ENCODE data around the gene PTPN4. TPM values are rescaled to one million over a fixed set of nuclear protein-coding genes. Genes with fewer than 3 reads are reported as not detected.

The PTPN4 gene
- total and polyA plus RNA-seq, 10 of the 15 experiments (the other 5 are each of a cell fraction or from before 2014, with no cell fraction given) = 5.0 to 29.7 (median 23.7) TPM

DNA sequence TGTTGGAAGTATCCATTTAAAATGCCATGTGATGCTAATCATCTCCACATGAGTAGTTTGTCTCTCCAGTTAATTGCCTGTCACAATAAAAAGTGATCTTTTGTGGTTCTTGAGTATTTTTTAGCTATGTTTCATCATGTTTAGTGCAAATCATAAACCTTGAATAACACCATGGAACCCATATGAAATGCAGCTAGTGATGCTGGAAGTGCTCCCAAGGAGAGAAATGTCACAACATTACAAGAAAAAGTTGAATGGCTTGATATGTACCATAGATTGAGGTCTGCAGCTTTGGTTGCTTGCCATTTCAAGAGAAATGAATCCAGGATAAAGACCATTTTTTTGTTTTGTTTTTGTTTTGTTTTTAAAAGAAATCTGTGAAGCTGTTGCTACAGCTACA lies 14.3 kb downstream of the PTPN4 start:
- BruUV-seq (replicated peaks) = no TSS peak
- TF ChIP-seq, protein P1, sequence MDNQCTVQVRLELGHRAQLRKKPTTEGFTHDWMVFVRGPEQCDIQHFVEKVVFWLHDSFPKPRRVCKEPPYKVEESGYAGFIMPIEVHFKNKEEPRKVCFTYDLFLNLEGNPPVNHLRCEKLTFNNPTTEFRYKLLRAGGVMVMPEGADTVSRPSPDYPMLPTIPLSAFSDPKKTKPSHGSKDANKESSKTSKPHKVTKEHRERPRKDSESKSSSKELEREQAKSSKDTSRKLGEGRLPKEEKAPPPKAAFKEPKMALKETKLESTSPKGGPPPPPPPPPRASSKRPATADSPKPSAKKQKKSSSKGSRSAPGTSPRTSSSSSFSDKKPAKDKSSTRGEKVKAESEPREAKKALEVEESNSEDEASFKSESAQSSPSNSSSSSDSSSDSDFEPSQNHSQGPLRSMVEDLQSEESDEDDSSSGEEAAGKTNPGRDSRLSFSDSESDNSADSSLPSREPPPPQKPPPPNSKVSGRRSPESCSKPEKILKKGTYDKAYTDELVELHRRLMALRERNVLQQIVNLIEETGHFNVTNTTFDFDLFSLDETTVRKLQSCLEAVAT (IDR thresholded peaks at IDR 0.05) = no peak
- Histone ChIP-seq H2AFZ (ENCODE audit: control insufficient read depth, low read depth, low read length) (no peak overlapping the region), H3K9me3 (replicated peaks; ENCODE audit: control insufficient read depth, insufficient read depth, low read length) (no peaks in the 10 kb centered on the region; the same call in 2 of the 3 replicates), H3K36me3 (ENCODE audit: control insufficient read depth in 2 of 2, insufficient read depth in 2 of 2, low read length in 1 of 2) (no peaks in the 10 kb centered on the region), H3K9ac (ENCODE audit: control insufficient read depth, insufficient read depth, low read length) (no peak overlapping the region), H3K4me2 (ENCODE audit: control insufficient read depth, insufficient read depth) (no peak overlapping the region), H3K4me1 (ENCODE audit: control insufficient read depth, insufficient read depth, low read length) (no peaks in the 10 kb centered on the region), H3K27me3 (replicated peaks in 1 of 2; ENCODE audit: control insufficient read depth in 2 of 2, insufficient read depth in 2 of 2, low read length in 1 of 2) (no peaks in the 10 kb centered on the region), H3K4me3 (no peak overlapping the region), H3K79me2 (ENCODE audit: control insufficient read depth, insufficient read depth, low read length) (peaks cover 1% of the 10 kb centered on the region), H4K20me1 (ENCODE audit: control insufficient read depth, insufficient read depth) (no peaks in the 10 kb centered on the region), H3K27ac (ENCODE audit: control insufficient read depth, insufficient read depth) (no peak overlapping the region)
- ChIA-PET SMC1A (ENCODE audit: uncharacterized antibody, unreplicated experiment) (interaction anchor here (1.2 kb wide), 1 partner anchor 21 kb away, joined by 4 read pairs; no protein-coding TSS in a partner anchor), CTCF (interaction anchor here (0.6 to 1.1 kb wide), 2 partner anchors 12 to 402 kb away, joined by 3 to 6 read pairs; no protein-coding TSS in a partner anchor), POLR2A (no interaction called here), RAD21 (ENCODE audit: unreplicated experiment) (no interaction called here)
- DNase-seq (ENCODE audit: low read depth, low spot score) (no peak), ATAC-seq (no peak), FAIRE-seq (no peak)
- intact Hi-C loops (cut with micrococcal nuclease; ENCODE audit: unreplicated experiment) (no loop called here), in situ Hi-C loops (cut with MboI) (no loop called here)

- Histone ChIP-seq H3K27me3 (replicated peaks in 1 of 2; ENCODE audit: control insufficient read depth in 2 of 2, insufficient read depth in 2 of 2, low read length in 1 of 2) (no peaks in the 10 kb centered on the region), H4K20me1 (ENCODE audit: control insufficient read depth, insufficient read depth) (no peaks in the 10 kb centered on the region), H3K4me1 (ENCODE audit: control insufficient read depth, insufficient read depth, low read length) (no peaks in the 10 kb centered on the region), H3K36me3 (ENCODE audit: control insufficient read depth in 2 of 2, insufficient read depth in 2 of 2, low read length in 1 of 2) (no peaks in the 10 kb centered on the region), H3K9ac (ENCODE audit: control insufficient read depth, insufficient read depth, low read length) (no peak overlapping the region), H2AFZ (ENCODE audit: control insufficient read depth, low read depth, low read length) (no peak overlapping the region), H3K4me2 (ENCODE audit: control insufficient read depth, insufficient read depth) (no peak overlapping the region), H3K4me3 (no peak overlapping the region), H3K27ac (ENCODE audit: control insufficient read depth, insufficient read depth) (no peak overlapping the region), H3K79me2 (ENCODE audit: control insufficient read depth, insufficient read depth, low read length) (no peaks in the 10 kb centered on the region; the same call in none of the 2 replicates), H3K9me3 (replicated peaks; ENCODE audit: control insufficient read depth, insufficient read depth, low read length) (no peaks in the 10 kb centered on the region; the same call in 2 of the 3 replicates)
- DNase-seq (ENCODE audit: low read depth, low spot score) (no peak), FAIRE-seq (no peak), ATAC-seq (no peak)
- ChIA-PET CTCF (interaction anchor here (0.8 to 1.1 kb wide), 2 partner anchors 14 to 17 kb away, joined by 3 to 6 read pairs; no protein-coding TSS in a partner anchor), RAD21 (ENCODE audit: unreplicated experiment) (no interaction called here), POLR2A (no interaction called here), SMC1A (ENCODE audit: uncharacterized antibody, unreplicated experiment) (interaction anchor here (1.0 kb wide), 1 partner anchor 10 kb away, joined by 5 read pairs; no protein-coding TSS in a partner anchor)
- 99% methylated on average over 6 of the region's 6 CpGs for WGBS (ENCODE audit: insufficient coverage, insufficient replicate concordance, low lambda C conversion rate, missing lambda C conversion rate)
- BruUV-seq (replicated peaks) = no TSS peak
- intact Hi-C loops (cut with micrococcal nuclease; ENCODE audit: unreplicated experiment) (no loop called here), in situ Hi-C loops (cut with MboI) (no loop called here)
- TF ChIP-seq, protein P2, sequence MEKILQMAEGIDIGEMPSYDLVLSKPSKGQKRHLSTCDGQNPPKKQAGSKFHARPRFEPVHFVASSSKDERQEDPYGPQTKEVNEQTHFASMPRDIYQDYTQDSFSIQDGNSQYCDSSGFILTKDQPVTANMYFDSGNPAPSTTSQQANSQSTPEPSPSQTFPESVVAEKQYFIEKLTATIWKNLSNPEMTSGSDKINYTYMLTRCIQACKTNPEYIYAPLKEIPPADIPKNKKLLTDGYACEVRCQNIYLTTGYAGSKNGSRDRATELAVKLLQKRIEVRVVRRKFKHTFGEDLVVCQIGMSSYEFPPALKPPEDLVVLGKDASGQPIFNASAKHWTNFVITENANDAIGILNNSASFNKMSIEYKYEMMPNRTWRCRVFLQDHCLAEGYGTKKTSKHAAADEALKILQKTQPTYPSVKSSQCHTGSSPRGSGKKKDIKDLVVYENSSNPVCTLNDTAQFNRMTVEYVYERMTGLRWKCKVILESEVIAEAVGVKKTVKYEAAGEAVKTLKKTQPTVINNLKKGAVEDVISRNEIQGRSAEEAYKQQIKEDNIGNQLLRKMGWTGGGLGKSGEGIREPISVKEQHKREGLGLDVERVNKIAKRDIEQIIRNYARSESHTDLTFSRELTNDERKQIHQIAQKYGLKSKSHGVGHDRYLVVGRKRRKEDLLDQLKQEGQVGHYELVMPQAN (conservative IDR thresholded peaks at IDR 0.05) = no peak
- no peak for TF ChIP-seq NR2C1 (IDR thresholded peaks at IDR 0.05)
- no peak for TF ChIP-seq MYB (IDR thresholded peaks at IDR 0.05; ENCODE audit: borderline replicate concordance, low read depth, low read length)
- no peak for TF ChIP-seq ZBED1 (IDR thresholded peaks at IDR 0.05; ENCODE audit: borderline replicate concordance)
- no peak for TF ChIP-seq NR2F1 (conservative IDR thresholded peaks at IDR 0.05)
- TF ChIP-seq, protein P3, sequence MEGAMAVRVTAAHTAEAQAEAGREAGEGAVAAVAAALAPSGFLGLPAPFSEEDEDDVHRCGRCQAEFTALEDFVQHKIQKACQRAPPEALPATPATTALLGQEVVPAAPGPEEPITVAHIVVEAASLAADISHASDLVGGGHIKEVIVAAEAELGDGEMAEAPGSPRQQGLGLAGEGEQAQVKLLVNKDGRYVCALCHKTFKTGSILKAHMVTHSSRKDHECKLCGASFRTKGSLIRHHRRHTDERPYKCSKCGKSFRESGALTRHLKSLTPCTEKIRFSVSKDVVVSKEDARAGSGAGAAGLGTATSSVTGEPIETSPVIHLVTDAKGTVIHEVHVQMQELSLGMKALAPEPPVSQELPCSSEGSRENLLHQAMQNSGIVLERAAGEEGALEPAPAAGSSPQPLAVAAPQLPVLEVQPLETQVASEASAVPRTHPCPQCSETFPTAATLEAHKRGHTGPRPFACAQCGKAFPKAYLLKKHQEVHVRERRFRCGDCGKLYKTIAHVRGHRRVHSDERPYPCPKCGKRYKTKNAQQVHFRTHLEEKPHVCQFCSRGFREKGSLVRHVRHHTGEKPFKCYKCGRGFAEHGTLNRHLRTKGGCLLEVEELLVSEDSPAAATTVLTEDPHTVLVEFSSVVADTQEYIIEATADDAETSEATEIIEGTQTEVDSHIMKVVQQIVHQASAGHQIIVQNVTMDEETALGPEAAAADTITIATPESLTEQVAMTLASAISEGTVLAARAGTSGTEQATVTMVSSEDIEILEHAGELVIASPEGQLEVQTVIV (IDR thresholded peaks at IDR 0.05; ENCODE audit: borderline replicate concordance, partially characterized antibody) = no peak
- no peak for TF ChIP-seq RFX5 (IDR thresholded peaks at IDR 0.05; ENCODE audit: low read depth, low read length)
- TF ChIP-seq NBN (IDR thresholded peaks at IDR 0.05) = no peak
- TF ChIP-seq KDM1A (IDR thresholded peaks at IDR 0.05; ENCODE audit: borderline replicate concordance) = no peak
- TF ChIP-seq NFXL1 (IDR thresholded peaks at IDR 0.05; ENCODE audit: borderline replicate concordance) = no peak
- no peak for TF ChIP-seq ATF7 (IDR thresholded peaks at IDR 0.05; ENCODE audit: low read depth)
- no peak for TF ChIP-seq SIN3A (IDR thresholded peaks at IDR 0.05; ENCODE audit: low read depth, low read length)
These were observed 15.4 kb downstream of the PTPN4 start for GRCh38 chr2:119775102-119775501.

Measured in GM12878 (cell line).